Kidney epithelial cell (primary cell): ENCODE results near the gene FUT1. TPM values are rescaled to one million over a fixed set of nuclear protein-coding genes. Genes with fewer than 3 reads are reported as not detected.
A peak's percentile ranks its signal among the peaks of the same experiment; 100 is the strongest.

Source experiments
- DNase-seq: peaks from one replicate; pipeline ENCODE4 v3.0.0-alpha.2; 2010; ENCODE audit warnings: low read depth
- H3K27me3 ChIP-seq: 2 replicates; pipeline ENCODE4 v1.6.0; 2011; ENCODE audit warnings: low read length; ENCODE audit not compliant: control insufficient read depth, insufficient read depth
- H3K36me3 ChIP-seq: 2 replicates; pipeline ENCODE4 v1.5.1; 2011; ENCODE audit warnings: low read length; ENCODE audit not compliant: control insufficient read depth, insufficient read depth
- H3K4me3 ChIP-seq: 2 replicates; pipeline ENCODE4 v1.5.1; 2011; ENCODE audit warnings: low read depth, mild to moderate bottlenecking, control low read depth, low read length
- total RNA-seq: library from RNA; depleted of rRNA; stranded (reverse); fragments of >200 nt; gene quantifications from 2 replicates; pipeline ENCODE4 v1.2.3, GENCODE V29; 2015
- TF ChIP-seq, protein P1 (sequence below): IDR thresholded peaks from 2 replicates; pipeline ENCODE4 v1.5.1; 2011; ENCODE audit warnings: mild to moderate bottlenecking, moderate library complexity, low read length, control low read depth, inconsistent platforms; ENCODE audit not compliant: insufficient read depth, poor library complexity, severe bottlenecking

Gene FUT1
- 10.4 and 12.3 TPM in 2 replicates for total RNA-seq

DNA sequence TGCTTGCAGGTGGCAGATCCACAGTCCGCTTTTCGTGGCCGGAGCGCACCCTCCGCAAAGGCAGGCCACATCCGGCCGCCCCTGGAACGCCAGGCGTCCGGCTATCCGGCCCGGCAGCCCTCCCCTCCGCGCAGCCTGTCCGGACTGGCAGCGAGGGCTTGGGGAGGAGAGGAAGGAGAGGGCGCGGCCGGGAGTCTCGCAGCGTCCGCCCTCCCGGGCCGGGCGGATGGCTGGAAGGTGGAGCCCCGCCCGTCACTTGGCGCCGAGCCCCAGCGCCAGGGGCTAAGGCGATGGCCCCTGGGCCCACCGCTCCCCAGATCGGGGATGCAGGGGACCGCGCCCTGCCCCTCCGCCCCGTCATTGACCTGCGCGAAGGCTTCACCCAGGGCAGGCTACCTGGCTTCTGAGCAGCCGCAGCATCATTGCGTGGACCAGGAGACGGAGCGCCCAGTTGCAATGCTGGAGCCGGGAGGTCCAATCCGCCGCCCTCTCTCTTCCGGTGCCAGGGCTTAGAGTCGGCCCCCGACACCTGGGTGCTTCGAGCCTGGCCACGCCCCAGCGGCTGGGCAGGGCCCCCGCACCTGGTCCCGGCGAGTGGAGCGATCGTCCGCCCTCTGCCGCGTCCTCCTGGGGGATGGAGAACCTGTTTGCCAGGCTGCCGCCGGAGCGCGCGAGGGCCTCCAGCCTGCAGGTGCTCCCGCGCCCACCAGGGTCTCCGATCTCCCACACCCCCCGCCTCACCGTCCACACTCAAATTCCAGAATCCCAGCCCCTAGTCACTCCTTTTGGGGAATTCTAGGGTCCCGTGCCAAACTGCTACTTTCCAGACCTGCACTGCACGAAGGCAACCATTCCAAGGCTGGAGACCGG, at the start of gene FUT1:
Gene FUT1 (minus strand): TSS at position 146 of the 870 bp plus-strand sequence. CDS start 1,360 bp downstream, outside the sequence.
- no peaks in the 10 kb centered on the region for H3K36me3 ChIP-seq
- H3K4me3 ChIP-seq = peak within 1 kb of the TSS; percentile 49
- TF ChIP-seq, protein P1, sequence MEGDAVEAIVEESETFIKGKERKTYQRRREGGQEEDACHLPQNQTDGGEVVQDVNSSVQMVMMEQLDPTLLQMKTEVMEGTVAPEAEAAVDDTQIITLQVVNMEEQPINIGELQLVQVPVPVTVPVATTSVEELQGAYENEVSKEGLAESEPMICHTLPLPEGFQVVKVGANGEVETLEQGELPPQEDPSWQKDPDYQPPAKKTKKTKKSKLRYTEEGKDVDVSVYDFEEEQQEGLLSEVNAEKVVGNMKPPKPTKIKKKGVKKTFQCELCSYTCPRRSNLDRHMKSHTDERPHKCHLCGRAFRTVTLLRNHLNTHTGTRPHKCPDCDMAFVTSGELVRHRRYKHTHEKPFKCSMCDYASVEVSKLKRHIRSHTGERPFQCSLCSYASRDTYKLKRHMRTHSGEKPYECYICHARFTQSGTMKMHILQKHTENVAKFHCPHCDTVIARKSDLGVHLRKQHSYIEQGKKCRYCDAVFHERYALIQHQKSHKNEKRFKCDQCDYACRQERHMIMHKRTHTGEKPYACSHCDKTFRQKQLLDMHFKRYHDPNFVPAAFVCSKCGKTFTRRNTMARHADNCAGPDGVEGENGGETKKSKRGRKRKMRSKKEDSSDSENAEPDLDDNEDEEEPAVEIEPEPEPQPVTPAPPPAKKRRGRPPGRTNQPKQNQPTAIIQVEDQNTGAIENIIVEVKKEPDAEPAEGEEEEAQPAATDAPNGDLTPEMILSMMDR = no peak
- H3K27me3 ChIP-seq = peaks cover 5% of the 10 kb centered on the region
- no peak for DNase-seq

- TF ChIP-seq, protein P1 = no peak
- Histone ChIP-seq H3K4me3 (no peak overlapping the region), H3K27me3 (no peaks in the 10 kb centered on the region), H3K36me3 (no peaks in the 10 kb centered on the region)
- DNase-seq = no peak
These were observed 47.2 kb upstream of the FUT1 start for GRCh38 chr19:48799358-48800300.

- Histone ChIP-seq H3K4me3 (no peak overlapping the region), H3K27me3 (no peaks in the 10 kb centered on the region), H3K36me3 (no peaks in the 10 kb centered on the region)
- TF ChIP-seq, protein P1 = no peak
- no peak for DNase-seq
These were observed 46.5 kb upstream of the FUT1 start for GRCh38 chr19:48798937-48799336.

- Histone ChIP-seq H3K27me3 (no peaks in the 10 kb centered on the region), H3K4me3 (no peak overlapping the region), H3K36me3 (no peaks in the 10 kb centered on the region)
- TF ChIP-seq, protein P1 = no peak
- no peak for DNase-seq
These were observed 44.7 kb upstream of the FUT1 start for GRCh38 chr19:48797103-48797502.

DNA sequence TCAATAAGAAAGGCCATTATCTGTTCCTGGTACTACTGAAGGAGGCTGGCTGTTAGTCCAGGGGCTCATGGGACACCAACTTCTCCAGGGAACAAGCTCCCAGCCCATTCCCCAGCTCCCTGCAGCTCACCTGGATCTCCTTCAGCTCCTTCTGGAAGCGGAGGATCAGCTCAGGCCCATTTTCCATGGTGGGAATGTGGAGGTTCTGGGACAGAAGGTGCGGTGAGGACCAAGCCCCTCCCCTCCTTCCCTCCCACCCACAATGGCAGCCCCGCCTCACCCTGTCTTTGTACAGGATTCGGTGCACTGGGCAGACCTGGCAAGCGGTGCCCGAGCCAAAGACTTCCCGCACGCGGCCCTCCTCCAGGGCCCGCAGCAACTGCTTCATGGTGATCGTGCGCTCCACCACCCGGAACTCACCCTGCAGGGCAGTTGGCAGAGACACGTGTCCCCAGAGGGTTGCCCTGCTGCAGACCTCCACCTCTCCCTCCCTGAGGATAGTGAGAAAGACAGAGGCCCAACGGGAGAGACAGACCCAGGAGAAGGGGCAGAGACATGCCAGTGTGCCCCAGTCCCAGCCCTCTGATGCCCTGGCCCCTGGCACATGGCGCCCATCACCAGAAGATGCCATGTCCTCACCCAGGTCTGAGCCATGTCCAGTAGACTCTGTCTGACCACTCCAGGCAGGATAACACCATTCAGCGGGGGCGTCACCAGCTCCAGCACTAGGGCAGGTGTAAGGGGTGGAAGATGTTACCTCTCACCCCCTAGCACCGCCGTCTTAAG, 44.0 kb upstream of the FUT1 start:
- H3K4me3 ChIP-seq = no peak overlapping the region
- no peak for DNase-seq
- no peaks in the 10 kb centered on the region for H3K27me3 ChIP-seq
- TF ChIP-seq, protein P1 = no peak
- H3K36me3 ChIP-seq = no peaks in the 10 kb centered on the region
